ENCODE measurements around the gene DNHD1.

The DNHD1 gene

DNA sequence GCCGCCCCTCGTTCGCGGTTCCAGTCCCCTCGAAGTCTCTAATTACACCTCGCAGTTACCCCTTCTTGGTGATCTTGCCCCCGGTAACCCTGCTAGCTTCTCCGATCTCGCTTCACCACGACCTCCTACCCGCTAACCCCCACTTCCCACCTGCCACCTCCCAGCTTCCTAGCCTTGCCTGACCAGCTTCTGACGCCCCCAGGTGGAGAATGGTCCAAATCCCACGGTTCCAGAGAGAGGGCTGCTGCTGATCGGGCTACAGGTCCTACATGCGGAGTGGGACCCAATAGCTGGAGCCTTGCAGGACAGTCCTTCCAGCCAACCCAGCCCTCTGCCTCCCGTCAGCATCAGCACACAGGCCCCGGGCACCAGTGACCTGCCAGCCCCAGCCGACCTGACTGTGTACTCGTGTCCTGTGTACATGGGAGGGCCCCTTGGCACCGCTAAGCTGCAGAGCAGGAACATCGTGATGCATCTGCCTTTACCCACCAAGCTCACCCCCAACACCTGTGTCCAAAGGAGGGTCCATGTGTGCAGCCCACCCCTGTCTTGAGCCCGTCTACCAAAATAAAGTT lies 74.4 kb downstream of the DNHD1 start:
- TF ChIP-seq GABPA (IDR thresholded peaks at IDR 0.05; ENCODE audit: low read depth) (no peak), SPI1 (IDR thresholded peaks at IDR 0.05; ENCODE audit: borderline replicate concordance, low read depth) (no peak), POLR2AphosphoS5 (IDR thresholded peaks at IDR 0.05; ENCODE audit: low read depth) (no peak)
- TF ChIP-seq, protein P1, sequence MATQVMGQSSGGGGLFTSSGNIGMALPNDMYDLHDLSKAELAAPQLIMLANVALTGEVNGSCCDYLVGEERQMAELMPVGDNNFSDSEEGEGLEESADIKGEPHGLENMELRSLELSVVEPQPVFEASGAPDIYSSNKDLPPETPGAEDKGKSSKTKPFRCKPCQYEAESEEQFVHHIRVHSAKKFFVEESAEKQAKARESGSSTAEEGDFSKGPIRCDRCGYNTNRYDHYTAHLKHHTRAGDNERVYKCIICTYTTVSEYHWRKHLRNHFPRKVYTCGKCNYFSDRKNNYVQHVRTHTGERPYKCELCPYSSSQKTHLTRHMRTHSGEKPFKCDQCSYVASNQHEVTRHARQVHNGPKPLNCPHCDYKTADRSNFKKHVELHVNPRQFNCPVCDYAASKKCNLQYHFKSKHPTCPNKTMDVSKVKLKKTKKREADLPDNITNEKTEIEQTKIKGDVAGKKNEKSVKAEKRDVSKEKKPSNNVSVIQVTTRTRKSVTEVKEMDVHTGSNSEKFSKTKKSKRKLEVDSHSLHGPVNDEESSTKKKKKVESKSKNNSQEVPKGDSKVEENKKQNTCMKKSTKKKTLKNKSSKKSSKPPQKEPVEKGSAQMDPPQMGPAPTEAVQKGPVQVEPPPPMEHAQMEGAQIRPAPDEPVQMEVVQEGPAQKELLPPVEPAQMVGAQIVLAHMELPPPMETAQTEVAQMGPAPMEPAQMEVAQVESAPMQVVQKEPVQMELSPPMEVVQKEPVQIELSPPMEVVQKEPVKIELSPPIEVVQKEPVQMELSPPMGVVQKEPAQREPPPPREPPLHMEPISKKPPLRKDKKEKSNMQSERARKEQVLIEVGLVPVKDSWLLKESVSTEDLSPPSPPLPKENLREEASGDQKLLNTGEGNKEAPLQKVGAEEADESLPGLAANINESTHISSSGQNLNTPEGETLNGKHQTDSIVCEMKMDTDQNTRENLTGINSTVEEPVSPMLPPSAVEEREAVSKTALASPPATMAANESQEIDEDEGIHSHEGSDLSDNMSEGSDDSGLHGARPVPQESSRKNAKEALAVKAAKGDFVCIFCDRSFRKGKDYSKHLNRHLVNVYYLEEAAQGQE (IDR thresholded peaks at IDR 0.05; ENCODE audit: insufficient replicate concordance, low read depth) = no peak
- TF ChIP-seq, protein P2, sequence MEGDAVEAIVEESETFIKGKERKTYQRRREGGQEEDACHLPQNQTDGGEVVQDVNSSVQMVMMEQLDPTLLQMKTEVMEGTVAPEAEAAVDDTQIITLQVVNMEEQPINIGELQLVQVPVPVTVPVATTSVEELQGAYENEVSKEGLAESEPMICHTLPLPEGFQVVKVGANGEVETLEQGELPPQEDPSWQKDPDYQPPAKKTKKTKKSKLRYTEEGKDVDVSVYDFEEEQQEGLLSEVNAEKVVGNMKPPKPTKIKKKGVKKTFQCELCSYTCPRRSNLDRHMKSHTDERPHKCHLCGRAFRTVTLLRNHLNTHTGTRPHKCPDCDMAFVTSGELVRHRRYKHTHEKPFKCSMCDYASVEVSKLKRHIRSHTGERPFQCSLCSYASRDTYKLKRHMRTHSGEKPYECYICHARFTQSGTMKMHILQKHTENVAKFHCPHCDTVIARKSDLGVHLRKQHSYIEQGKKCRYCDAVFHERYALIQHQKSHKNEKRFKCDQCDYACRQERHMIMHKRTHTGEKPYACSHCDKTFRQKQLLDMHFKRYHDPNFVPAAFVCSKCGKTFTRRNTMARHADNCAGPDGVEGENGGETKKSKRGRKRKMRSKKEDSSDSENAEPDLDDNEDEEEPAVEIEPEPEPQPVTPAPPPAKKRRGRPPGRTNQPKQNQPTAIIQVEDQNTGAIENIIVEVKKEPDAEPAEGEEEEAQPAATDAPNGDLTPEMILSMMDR (IDR thresholded peaks at IDR 0.05; ENCODE audit: insufficient read depth, low read length) = no peak
- no peaks in the 10 kb centered on the region for H3K27me3 ChIP-seq (ENCODE audit: insufficient read depth, poor library complexity, severe bottlenecking)
- H3K27ac ChIP-seq (replicated peaks) = no peak overlapping the region
- no peak for DNase-seq (ENCODE audit: low read depth in 1 of 2, low spot score in 1 of 2)
- H3K4me3 ChIP-seq (replicated peaks; ENCODE audit: insufficient read depth, low read length) = no peak overlapping the region

DNA sequence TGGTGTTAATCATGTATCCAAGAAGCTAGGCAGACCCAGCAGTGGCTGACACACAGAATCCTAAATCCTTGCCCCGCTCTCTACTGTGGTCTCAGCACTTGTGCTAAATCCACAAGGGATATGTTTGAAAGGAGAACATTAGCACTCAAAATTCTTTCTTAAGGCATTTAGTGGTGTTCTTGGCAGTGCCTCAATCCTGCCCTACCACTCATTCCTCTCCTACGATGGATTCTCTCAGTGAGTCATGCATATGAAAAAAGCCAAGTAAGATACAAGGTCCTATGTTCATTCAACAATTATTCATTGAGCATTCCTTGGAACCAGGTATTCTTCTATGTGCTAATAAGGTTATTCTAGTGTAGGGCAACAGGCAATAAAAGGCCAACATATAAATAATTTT lies 75.1 kb downstream of the DNHD1 start:
- H3K4me3 ChIP-seq (replicated peaks; ENCODE audit: insufficient read depth, low read length) = no peak overlapping the region
- TF ChIP-seq, protein P1 (IDR thresholded peaks at IDR 0.05; ENCODE audit: insufficient replicate concordance, low read depth) = no peak
- TF ChIP-seq GABPA (IDR thresholded peaks at IDR 0.05; ENCODE audit: low read depth) (no peak), SPI1 (IDR thresholded peaks at IDR 0.05; ENCODE audit: borderline replicate concordance, low read depth) (no peak), POLR2AphosphoS5 (IDR thresholded peaks at IDR 0.05; ENCODE audit: low read depth) (no peak)
- TF ChIP-seq, protein P2 (IDR thresholded peaks at IDR 0.05; ENCODE audit: insufficient read depth, low read length) = no peak
- H3K27ac ChIP-seq (replicated peaks) = no peak overlapping the region
- DNase-seq (ENCODE audit: low read depth in 1 of 2, low spot score in 1 of 2) = no peak
- no peaks in the 10 kb centered on the region for H3K27me3 ChIP-seq (ENCODE audit: insufficient read depth, poor library complexity, severe bottlenecking)

DNA sequence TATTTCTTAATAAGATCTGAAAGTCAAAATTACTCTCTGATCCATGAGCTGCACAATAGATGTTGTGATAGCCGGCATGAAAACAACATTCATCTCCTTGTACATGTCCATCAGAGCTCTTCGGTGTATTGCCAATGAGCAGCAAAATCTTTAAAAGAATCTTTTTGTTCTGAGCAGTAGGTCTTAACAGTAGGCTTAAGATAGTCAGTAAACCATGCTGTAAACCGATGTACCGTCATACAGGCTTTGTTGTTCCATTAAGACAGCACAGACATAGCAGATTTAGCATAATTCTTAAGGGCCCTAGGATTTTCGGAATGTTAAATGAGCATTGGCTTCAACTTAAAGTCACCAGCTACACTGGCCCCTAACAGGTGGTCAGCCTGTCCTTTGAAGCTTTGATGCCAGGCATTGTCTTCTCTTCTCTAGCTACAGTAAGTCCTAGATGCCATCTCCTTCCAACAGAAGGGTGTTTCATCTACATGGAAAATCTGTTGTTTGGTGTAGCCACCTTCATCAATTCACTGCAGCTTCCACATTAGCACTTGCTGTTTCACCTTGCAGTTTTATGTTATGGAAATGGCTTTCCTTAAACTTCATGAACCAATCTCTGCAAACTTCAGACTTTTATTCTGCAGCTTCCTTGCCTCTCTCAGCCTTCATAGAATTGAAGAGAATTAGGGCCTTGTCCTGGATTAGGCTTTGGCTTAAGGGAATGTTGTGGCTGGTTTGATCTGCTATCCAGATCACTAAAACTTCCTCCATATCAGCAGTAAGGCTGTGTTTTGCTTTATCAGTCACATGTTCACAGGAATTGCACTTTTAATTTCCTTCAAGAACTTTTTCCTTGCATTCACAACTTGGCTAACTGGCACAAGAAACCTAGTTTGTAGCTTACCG lies 78.0 kb downstream of the DNHD1 start:
- Histone ChIP-seq H3K27ac (replicated peaks) (no peak overlapping the region), H3K4me3 (replicated peaks; ENCODE audit: insufficient read depth, low read length) (no peak overlapping the region), H3K27me3 (ENCODE audit: insufficient read depth, poor library complexity, severe bottlenecking) (no peaks in the 10 kb centered on the region)
- no peak for DNase-seq (ENCODE audit: low read depth in 1 of 2, low spot score in 1 of 2)
- TF ChIP-seq GABPA (IDR thresholded peaks at IDR 0.05; ENCODE audit: low read depth) (no peak), POLR2AphosphoS5 (IDR thresholded peaks at IDR 0.05; ENCODE audit: low read depth) (no peak), SPI1 (IDR thresholded peaks at IDR 0.05; ENCODE audit: borderline replicate concordance, low read depth) (no peak)
- TF ChIP-seq, protein P2 (IDR thresholded peaks at IDR 0.05; ENCODE audit: insufficient read depth, low read length) = no peak
- TF ChIP-seq, protein P1 (IDR thresholded peaks at IDR 0.05; ENCODE audit: insufficient replicate concordance, low read depth) = no peak
